GM18498 (cell line): ENCODE measurements around the gene CDC25A.
A peak's percentile ranks its signal among the peaks of the same experiment; 100 is the strongest.

Experiments used
- ATAC-seq: cut with Tn5 transposase; IDR thresholded peaks from one replicate; pipeline ENCODE4 v1.9.1; 2021; ENCODE audit warnings: mild to moderate bottlenecking, moderate library complexity; ENCODE audit not compliant: unreplicated experiment

CDC25A gene

DNA sequence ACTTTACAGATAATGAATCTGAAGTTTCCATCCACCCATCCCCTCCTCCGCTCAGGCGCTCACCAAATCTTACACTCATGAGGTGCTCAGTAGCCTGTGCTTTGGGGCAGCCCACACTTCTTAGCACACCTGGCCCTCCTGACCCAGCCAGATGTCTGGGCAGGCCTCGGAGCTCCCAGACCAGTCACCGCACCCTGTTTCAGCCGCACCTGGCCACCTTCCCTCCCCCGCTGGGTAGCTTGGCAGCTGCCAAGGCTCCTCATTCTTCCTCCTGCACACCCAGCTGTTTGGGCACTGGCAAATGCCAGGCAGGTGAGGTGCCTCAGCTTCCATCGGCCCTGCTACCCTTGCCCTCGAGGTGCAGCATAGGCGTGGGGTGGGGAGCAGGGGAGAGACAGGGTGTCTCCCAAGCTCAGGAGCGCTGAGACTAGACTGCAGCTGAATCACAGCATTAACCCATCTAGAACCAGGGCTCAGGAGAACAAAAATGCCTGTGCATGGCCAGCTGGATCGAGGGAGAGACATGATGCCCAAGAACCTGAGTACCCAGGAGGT, 45.8 kb downstream of the CDC25A start:
- no peak for ATAC-seq

DNA sequence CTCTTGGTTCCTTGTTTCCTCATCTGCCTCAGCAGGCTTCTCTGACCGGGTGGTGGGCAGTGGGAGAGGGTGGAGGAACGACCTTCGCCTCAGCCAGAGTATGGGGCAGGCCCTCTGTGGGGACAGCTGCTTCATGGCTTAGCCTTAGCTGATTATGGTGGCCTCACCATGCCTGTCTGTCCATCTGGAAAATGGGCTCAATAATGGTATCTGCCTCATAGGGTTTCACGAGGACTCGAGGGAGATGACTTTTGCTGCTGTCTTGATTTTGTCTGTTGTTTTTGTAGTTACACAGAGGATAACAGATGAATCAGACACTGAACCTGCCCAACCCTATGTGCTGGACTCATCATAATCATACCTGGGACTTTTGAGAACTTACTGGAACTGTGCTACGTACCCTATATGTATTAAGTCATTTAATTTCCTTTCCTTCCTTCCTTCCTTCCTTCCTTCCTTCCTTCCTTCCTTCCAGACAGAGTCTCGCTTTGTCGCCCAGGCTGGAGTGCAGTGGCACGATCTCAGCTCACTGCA, 46.5 kb downstream of the CDC25A start:
- no peak for ATAC-seq

DNA sequence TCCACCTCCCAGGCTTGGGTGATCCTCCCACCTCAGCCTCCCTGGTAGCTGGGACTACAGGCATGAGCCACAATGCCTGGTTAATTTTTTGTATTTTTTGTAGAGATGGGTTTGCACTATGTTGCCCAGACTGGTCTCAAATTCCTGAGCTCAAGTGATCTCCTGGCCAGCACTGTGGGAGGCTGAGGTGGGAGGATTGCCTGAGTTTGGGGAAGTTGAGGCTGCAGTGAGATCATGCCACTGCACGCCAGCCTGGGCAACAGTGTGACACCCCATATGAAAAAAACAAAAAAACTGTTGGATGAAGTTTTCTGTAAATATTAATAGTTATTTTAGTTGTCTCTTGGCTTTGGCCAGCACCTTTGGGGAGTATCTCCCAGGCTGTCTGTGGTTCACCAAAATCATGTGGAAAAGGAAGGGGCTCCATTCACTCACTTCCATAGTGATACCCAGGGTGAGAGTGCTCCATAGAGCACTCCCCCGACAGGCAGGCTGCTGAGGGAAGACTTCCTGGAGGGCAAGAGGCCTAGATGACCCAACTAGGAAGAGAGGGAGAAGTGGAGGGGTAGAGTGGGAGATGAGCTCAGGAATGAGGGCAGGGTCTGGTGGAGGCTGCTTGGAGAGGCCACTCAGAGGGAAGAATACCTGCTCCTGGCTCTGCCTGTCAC, 47.1 kb downstream of the CDC25A start:
- ATAC-seq = no peak

DNA sequence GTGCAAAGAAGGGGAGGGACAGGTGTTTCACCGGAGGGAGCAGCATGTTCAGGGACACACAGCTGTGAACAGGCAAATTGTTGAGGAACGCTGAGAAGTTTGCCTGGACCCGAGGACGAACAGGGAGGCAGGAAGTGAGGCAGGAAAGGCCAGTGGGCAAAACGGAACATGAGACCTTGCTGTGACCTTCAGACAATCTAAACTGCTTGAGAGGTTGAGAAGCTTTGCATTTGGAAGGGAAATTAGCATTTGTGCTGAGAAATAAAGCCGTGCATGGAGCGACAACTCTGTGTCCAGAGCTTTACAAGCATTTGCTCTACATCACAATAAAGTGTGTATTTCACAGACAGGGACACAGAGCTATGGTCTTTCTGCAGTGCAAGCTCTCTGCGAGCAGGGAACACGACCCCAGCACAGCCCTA, 47.9 kb downstream of the CDC25A start:
- no peak for ATAC-seq

DNA sequence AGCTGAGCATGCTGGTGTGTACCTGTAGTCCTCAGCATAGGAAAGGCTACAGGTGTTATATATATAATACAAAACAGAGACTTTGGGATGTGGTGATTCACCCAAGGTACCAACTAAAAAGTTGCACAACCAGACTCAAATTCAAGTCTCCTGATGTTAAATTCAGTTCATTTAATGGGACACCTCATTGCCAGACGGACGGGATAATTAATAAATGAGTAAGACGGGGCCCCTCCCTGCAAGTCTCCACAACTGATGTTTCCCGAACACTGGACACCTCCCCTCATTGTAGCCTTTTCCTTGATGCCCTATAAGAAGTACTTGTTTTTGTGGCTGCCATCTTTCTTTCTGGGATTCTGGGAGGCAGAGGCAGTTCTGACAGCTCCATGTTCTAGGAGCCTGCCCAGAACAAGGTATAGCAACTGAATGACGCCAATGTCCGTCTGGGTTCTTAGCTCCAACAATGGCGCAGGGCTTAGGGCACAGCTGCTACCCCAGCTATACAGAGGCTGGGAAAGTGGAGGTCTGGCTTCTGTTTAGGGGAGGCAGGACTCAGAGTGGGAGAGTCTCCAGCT, 50.7 kb downstream of the CDC25A start:
- ATAC-seq = no peak

DNA sequence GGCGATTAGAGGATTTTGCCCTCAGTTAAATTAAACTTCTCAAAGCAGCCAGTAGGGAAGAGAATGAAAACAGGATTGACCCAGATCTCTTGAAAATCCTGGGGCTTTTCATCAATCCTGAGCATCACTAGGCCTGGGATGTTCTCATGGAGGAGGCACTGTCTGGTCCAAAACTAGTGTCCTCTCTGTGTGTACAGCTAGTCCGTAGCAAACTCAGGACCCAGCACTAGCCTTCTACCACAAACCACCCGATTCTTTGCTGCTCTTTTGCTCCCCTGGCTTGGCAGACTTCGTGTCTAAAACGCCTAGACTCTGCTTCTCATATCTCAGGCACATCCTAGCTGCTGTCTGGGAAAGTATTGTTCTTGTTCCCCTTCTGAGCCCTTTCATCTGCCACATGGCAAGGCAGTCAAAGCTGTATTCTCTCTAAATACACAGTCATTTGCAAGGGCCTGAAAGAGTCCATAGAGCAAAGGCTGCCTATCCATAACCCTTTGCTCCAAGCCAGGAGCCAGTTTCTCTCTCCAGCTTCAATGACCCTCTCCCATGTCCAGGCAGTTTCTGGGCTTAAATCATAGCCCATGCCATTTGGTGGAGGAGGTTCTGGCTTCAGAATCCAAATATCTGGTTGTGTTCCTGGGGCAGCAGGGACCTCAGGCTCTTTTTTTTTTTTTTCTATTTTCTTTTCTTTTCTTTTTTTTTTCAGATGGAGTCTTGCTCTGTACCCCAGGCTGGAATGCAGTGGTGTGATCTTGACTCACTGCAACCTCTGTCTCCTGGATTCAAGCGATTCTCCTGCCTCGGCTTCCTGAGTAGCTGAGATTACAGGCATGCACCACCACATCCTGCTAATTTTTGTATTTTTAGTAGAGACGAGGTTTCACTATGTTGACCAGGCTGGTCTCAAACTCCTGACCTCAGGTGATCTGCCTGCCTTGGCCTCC, 52.4 kb downstream of the CDC25A start:
- no peak for ATAC-seq

DNA sequence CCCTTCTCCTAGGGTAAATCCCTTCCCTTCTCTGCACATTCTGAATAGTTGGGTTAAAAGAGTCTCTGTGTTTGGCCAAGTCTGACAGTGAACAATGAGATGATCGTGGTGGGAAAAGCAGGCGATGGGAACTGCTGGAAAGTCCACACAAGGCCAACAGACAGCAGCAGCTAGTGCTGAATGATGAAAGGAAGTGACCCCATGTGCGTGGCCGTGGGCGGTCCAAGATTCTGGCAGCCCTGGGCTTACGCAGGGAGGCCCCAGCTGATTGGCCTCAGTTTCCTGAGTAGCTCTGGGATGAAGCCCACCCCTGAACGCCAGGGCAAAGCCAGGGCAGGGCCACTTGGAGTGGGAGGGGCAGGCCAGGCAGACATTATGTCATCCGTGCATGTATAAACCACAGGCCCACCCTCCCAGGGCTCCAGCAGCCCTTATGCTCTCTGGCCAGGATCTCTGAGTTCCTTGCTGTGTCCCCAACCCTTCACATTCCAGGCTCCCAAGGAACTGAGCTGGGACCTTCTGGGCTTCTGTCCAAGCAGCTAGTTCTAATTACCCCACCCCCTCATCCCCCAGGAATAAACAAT, 57.8 kb downstream of the CDC25A start:
- no peak for ATAC-seq

DNA sequence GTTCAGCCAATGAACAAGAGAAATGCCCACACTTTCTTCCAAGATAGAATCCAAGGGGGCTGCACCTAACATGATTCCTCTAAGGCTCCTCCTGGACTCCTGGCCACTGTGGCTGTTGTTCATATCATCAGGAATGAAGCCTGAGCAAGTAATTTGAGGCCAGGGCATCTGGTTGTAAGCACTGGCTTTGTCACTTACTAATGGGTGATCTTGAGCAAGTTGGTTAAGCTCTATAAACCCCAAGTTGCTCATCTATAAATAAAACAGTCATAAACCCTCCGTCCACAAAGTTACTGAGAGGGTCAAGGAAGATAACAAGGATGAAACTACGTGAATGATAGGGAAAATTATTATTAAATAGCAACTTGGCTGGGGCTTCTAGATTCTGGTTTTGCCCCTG, 58.3 kb downstream of the CDC25A start:
- ATAC-seq = no peak

DNA sequence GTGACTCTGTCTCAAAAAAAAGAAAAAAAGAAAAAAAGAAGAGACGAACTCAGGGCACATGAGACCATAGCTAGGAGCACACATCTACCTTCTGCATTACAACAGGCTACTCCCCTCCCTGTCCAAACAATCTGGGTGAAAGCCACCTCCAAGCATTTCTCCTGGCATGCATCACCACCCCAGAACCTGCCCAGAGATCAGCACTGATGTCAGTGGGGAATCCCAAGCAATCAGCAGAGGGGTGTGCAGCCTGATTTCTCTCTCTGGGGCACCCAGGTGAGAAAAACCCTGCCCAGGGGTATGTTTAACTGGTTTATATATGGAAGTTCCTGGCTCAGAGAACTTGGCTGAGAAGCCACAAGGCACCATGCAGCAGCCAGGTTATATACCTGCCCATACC, 59.4 kb downstream of the CDC25A start:
- ATAC-seq = no peak

DNA sequence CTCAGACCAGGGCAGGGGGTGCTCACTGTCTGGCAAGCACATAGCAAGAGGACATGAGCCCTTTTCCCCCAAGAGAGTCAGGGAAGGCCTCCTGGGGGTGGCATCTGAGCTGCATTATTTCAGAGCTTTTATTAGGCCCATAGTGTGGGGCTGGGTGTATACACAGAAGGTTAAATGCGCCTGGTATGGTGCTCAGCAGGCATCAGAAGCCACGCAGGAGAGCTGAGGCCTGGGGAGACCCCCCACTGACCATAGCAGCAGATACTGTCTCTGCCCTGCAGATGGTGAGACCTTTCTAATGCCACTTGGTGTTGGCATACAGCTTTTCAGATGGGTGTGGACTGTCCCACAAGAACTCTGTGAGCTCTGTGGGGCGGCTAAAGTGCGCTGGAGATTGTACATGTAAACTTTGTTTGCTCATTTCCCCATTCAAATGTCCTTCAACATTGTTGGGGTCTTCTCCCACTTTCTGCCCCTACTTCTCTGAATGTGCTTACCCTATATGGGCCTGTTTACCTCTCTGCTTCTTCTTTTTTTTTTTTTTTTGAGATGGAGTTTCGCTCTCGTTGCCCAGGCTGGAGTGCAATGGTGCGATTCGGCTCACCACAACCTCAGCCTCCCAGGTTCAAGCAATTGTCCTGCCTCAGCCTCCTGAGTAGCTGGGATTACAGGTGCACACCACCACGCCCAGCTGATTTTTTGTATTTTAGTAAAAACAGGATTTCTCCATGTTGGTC, 62.2 kb downstream of the CDC25A start:
- no peak for ATAC-seq

DNA sequence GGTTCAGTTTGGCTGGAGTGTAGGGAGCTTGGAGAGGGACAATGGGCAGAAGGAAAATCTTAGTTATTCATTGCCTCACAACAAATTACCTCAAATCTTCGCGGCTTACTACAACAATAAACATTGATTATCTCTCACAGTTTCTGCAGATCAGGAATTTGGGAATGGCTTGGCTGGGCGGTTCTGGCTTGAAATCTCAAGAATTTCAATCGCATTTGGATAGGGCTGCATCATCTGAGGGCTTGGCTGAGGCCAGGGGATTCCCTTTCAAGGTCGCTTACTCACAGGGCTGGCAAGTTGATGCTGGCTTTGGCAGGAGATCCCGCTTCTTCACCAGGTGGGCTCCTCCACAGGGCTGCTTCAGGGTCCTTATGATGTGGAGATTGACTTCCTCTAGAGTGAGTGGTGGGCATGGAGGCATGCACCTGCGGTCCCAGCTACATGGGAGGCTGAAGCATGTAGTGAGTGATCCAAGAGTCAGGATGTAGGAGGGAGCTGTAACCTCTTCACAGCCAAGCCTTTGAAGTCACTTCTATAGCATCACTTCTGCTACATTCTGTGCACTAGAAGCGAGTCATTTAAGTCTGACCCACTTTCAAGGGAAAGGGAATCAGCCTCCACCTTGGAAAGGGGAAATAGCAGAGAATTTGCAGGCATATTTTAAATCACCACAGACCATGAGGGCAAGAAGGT, 63.1 kb downstream of the CDC25A start:
- ATAC-seq = no peak

DNA sequence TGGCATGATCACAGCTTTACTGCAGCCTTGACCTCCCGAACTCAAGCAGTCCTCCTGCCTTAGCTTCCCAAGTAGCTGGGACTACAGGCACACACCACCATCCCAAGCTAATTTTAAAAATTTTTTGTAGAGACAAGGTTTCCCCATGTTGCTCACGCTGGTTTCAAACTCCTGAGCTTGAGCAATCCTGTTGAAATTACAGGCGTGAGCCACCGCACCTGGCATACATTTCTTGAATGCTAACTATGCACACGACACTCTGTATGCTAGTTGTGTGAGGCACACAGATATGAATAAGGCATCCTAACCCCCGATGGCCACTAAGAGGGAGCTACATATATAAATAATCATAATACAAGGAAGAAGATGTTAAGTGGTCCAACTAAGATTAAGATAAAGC, 64.9 kb downstream of the CDC25A start:
- ATAC-seq = no peak

DNA sequence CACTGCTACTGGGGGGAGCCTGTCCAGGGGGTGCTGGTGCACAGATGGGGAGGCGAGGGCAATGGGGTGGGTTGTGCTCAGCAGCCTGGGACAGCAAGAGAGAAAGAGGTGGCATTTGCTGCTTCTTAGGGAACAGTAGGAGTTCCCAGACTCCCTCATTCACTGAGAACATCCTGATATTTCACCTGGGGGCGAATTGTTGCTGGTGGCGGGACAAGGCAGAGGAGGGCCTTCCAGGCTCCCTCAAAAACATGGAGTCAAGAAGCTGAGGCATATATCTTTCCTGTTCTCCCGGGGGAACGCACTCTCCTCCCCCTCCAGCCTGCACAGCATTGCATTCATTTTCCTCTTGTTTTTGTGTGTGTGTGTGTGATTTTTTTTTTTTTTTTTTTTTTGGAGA, 65.7 kb downstream of the CDC25A start:
- ATAC-seq = no peak

DNA sequence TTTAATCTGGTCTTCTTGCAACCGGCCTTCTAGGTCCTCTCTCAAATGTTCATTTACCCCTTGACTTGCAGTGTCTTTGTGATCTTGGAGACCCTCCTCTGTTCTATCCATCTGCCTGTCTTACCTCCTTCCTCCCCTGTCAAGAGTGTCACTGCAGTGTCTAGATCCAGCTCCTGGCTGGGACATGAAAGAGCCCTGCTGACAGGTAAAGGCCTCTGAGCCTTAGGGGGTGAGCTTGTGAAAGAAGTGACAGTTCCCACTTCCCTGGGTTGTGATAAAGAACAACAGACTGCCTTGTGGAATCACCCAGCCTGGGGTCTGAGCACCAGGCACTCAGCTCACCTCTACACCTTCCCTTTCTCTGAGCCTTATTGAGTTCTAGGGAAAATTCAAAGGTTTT, 68.0 kb downstream of the CDC25A start:
- no peak for ATAC-seq

DNA sequence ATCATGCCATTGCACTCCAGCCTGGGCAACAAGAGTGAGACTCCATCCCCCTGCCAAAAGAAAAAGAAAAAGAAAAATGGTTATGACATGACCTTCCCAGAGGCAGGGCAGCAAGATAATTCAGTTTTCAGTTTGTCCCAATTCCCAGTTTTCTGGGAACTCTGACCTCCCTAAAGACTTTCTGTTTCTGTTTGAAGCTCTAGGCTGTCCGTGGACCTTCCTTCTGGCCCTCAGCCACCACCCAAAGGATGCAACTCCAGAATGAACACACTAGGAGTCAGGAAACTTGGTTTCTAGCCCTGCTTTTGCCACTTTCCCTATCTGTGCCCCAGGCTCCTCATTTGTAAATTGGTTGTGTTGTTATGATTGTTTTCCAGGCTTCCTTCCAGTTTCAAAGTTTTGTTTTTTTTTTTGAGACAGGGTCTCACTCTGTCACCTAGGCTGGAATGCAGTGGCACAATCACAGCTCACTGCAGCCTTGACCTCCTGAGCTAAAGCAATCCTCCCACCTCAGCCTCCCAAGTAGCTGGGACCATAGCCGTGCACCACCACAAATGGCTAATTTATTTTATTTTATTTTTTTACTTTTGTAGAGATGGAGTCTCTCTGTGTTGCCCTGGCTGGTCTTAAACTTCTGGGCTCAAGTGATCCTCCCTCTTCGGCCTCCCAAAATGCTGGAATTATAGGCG, 68.6 kb downstream of the CDC25A start:
- ATAC-seq = no peak

DNA sequence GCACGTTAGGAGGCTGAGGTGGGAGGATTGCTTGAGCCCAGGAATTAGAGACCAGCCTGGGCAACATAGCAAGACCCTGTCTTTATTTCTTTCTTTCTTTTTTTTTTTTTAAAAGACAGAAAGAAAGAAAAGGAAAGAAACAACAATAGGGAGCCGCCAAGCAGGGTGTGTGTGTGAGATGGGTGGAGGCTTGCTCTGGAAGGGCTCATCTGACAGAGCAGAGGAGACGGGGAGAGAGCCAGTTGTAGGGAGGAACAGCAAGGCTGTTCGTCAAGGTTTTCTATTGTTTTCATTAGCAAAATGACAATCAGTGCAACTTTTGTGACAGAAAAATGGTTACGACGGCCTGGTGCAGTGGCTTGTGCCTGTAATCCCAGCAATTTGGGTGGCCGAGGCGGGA, 69.3 kb downstream of the CDC25A start:
- ATAC-seq = no peak

DNA sequence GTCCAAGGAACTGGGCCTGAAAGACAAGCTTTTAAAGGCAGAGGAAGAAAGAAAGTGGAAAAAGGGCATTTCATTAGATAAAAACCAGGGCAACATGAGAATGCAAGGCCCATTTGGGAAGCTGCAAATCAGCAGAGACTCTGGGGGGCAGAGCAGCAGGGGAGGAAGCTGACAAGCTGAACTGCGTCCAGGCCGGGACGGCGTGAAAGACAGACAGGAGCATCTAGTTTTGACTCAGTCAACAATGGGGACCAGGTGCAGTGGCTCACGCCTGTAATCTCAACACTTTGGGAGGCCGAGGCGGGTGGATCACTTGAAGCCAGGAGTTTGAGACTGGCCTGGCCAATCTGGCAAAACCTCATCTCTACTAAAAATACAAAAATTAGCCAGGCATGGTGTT, 69.9 kb downstream of the CDC25A start:
- ATAC-seq = no peak

DNA sequence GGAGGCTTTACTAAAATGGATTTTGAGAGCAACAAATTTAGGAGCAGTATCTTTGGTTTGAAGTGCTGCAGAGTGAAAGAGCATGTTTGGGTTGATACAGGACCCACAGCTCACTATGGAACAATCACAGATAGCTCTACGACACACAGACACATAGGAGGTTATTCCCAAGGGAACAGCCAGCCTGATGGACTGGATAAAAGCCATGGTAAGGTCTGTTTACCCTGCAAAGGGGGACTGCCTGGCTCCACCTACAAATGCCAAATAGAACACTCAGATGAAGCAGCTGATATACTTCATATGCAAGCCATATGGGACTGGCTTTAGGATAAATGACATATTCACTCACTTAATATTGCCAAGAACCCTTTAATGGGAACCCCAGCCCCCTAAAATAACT, 75.4 kb downstream of the CDC25A start:
- ATAC-seq = no peak

DNA sequence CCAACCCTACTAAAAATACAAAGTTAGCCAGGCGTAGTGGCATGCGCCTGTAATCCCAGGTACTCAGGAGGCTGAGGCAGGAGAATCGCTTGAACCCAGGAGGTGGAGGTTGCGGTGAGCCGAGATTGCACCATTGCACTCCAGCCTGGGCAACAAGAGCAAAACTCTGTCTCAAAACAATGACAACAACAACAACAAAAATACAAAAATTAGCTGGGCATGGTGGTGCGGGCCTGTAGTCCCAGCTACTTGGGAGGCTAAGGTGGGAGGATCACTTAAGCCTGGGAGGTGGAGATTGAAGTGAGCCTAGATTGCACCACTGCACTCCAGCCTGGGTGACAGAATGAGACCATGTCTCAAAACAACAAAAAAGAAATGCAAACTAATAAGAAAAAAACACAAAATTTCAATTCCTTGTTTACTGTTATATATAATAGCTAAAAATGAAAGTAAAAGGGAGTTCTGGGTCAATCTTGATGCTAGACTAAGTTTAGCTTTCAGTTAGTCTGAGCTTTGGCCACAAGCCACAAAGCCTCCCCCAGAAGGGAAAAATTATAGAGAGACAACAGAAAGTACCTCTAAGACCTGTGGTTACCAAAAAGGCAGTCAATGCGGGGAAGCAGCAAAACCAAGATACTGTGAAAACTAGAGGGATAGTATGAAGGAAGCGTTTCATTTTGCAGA, 76.0 kb downstream of the CDC25A start:
- ATAC-seq = peak; percentile 91
